SK-N-DZ (cell line): Measurements from ENCODE around the gene RAN. TPM values are rescaled to one million over a fixed set of nuclear protein-coding genes. Genes with fewer than 3 reads are reported as not detected.
"Not testable (repeated sequence)": the region's sequence is repeated elsewhere in the genome, so short reads cannot be mapped to it uniquely, and the experiment has no call there.

Source experiments
- DNase-seq: peaks from one replicate; pipeline ENCODE4 v3.0.0-alpha.2; 2015; ENCODE audit warnings: low spot score
- polyA plus RNA-seq, 2 experiments: library from polyadenylated mRNA; depleted of rRNA; stranded (reverse); fragments of >200 nt; gene quantifications; 2 replicates each; pipeline ENCODE4 v1.2.3, GENCODE V29; 2014

Gene RAN
- polyA plus RNA-seq (2014; cell fraction: cytosol; rRNA removed), result 1,045 and 1,149 TPM in 2 replicates
- 1,004 and 1,032 TPM in 2 replicates for polyA plus RNA-seq (2014; cell fraction: nucleus; rRNA removed)

GRCh38 chr12:130871286-130872178, at the start of gene RAN:
Gene RAN, plus strand, starts transcription at chr12:130872066. Its CDS starts 528 bp downstream, at chr12:130872594.
- DNase-seq, result peak; percentile 91

GRCh38 chr12:130825771-130826150, 46.1 kb upstream of the RAN start:
- DNase-seq, result no peak

- peak; percentile 40 for DNase-seq
Measured at GRCh38 chr12:130826151-130826801, 45.6 kb upstream of the RAN start.

GRCh38 chr12:130827432-130827831, 44.4 kb upstream of the RAN start:
- DNase-seq, result no peak

- no peak for DNase-seq
Measured at GRCh38 chr12:130828895-130829294, 43.0 kb upstream of the RAN start.

GRCh38 chr12:130829391-130830245, 42.2 kb upstream of the RAN start:
- no peak for DNase-seq

GRCh38 chr12:130830246-130830551, 41.7 kb upstream of the RAN start:
- DNase-seq, result no peak

- no peak for DNase-seq
Measured at GRCh38 chr12:130831246-130831645, 40.6 kb upstream of the RAN start.

GRCh38 chr12:130831876-130832405, 39.9 kb upstream of the RAN start:
- DNase-seq, result no peak

GRCh38 chr12:130832561-130833209, 39.2 kb upstream of the RAN start:
- no peak for DNase-seq

- no peak for DNase-seq
Measured at GRCh38 chr12:130835011-130835410, 36.9 kb upstream of the RAN start.

GRCh38 chr12:130835436-130835835, 36.4 kb upstream of the RAN start:
- DNase-seq, result no peak

GRCh38 chr12:130838284-130838950, 33.4 kb upstream of the RAN start:
- DNase-seq, result peak; percentile 43

- peak; percentile 95 for DNase-seq
Measured at GRCh38 chr12:130838951-130839769, 32.7 kb upstream of the RAN start, which contains the start of gene STX2. Gene STX2, minus strand, starts transcription at chr12:130839250. Its CDS starts 151 bp downstream, at chr12:130839099.

GRCh38 chr12:130839770-130840404, 32.0 kb upstream of the RAN start:
- DNase-seq, result peak; percentile 68

- DNase-seq, result peak; percentile 55
Measured at GRCh38 chr12:130846369-130846768, 25.5 kb upstream of the RAN start.

- DNase-seq, result no peak
Measured at GRCh38 chr12:130847112-130847511, 24.8 kb upstream of the RAN start.

- not testable (repeated sequence) for DNase-seq
Measured at GRCh38 chr12:130848105-130848504, 23.8 kb upstream of the RAN start.

GRCh38 chr12:130848785-130849305, 23.0 kb upstream of the RAN start:
- DNase-seq, result not testable (repeated sequence)
